ENCODE measurements around the gene NFIA.

The NFIA gene

GRCh38 chr1:61432616-61433388 is 350.4 kb downstream of the NFIA start:
- no peaks in the 10 kb centered on the region for H3K36me3 ChIP-seq (ENCODE audit: control insufficient read depth, insufficient read depth, low read length)
- H3K4me3 ChIP-seq (ENCODE audit: low read length), result no peak overlapping the region
- DNase-seq (ENCODE audit: low read depth, low spot score), result no peak
- no peaks in the 10 kb centered on the region for H3K9me3 ChIP-seq (ENCODE audit: control insufficient read depth, insufficient read depth, low read length)
- WGBS (ENCODE audit: insufficient coverage, insufficient read length), result no CpG with 5 or more reads among the region's 7 CpGs
- H3K27ac ChIP-seq (ENCODE audit: low read length), result no peak overlapping the region
- H3K27me3 ChIP-seq (ENCODE audit: control insufficient read depth, insufficient read depth, low read length), result no peaks in the 10 kb centered on the region
- H3K4me1 ChIP-seq (ENCODE audit: control insufficient read depth, insufficient read depth, low read length), result no peaks in the 10 kb centered on the region

DNA sequence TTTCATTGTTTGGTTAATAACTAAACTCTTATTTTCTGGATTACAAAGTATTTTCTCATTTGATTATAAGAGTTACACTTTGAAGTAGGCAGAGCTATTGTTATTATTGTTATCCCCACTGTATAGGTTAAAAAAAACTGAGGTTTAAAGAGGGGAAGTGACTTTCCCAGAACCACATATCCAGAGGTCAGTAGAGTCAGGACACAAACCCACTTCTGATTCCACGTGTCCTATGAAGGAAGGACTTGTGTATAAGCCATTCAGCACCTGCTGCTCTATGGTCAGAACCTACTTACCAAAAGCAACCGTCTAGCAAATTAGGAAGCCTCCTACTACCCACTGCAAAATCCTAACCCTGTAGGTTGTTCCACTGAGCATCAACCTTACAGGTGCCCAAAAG is 351.3 kb downstream of the NFIA start:
- no peak for DNase-seq (ENCODE audit: low read depth, low spot score)
- Histone ChIP-seq H3K4me3 (ENCODE audit: low read length) (no peak overlapping the region), H3K27me3 (ENCODE audit: control insufficient read depth, insufficient read depth, low read length) (no peaks in the 10 kb centered on the region), H3K36me3 (ENCODE audit: control insufficient read depth, insufficient read depth, low read length) (no peaks in the 10 kb centered on the region), H3K4me1 (ENCODE audit: control insufficient read depth, insufficient read depth, low read length) (no peaks in the 10 kb centered on the region), H3K9me3 (ENCODE audit: control insufficient read depth, insufficient read depth, low read length) (no peaks in the 10 kb centered on the region), H3K27ac (ENCODE audit: low read length) (no peak overlapping the region)
- WGBS (ENCODE audit: insufficient coverage, insufficient read length), result no CpG with 5 or more reads among the region's 2 CpGs

DNA sequence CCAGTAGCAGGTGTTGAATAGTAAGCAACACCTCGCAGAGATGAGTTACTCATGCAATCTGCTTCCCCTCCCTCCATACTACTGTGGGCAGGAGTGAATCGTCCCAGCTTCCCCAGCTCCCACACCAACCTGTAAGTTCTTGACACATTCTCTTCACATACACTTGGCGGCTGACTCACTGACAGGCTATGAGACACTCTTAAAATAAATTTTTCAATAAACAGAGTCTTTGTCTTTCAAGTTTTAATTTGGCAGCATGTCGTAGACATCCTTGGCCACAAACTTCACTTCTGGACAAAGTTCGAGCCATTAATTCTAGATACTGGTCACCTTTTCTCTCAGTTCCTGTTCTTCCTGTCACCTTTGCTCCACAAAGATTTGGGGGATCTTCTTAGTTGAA is 351.9 kb downstream of the NFIA start:
- no CpG with 5 or more reads among the region's 5 CpGs for WGBS (ENCODE audit: insufficient coverage, insufficient read length)
- DNase-seq (ENCODE audit: low read depth, low spot score), result no peak
- no peaks in the 10 kb centered on the region for H3K9me3 ChIP-seq (ENCODE audit: control insufficient read depth, insufficient read depth, low read length)

GRCh38 chr1:61435226-61435625 is 352.9 kb downstream of the NFIA start:
- Histone ChIP-seq H3K27me3 (ENCODE audit: control insufficient read depth, insufficient read depth, low read length) (no peaks in the 10 kb centered on the region), H3K4me3 (ENCODE audit: low read length) (no peak overlapping the region), H3K9me3 (ENCODE audit: control insufficient read depth, insufficient read depth, low read length) (no peaks in the 10 kb centered on the region), H3K36me3 (ENCODE audit: control insufficient read depth, insufficient read depth, low read length) (no peaks in the 10 kb centered on the region), H3K4me1 (ENCODE audit: control insufficient read depth, insufficient read depth, low read length) (no peaks in the 10 kb centered on the region), H3K27ac (ENCODE audit: low read length) (no peak overlapping the region)
- no CpG with 5 or more reads among the region's 5 CpGs for WGBS (ENCODE audit: insufficient coverage, insufficient read length)
- DNase-seq (ENCODE audit: low read depth, low spot score), result no peak

More for the DNA sequence above, 351.9 kb downstream of the NFIA start:
- Histone ChIP-seq H3K4me3 (ENCODE audit: low read length) (no peak overlapping the region), H3K4me1 (ENCODE audit: control insufficient read depth, insufficient read depth, low read length) (no peaks in the 10 kb centered on the region), H3K27me3 (ENCODE audit: control insufficient read depth, insufficient read depth, low read length) (no peaks in the 10 kb centered on the region), H3K27ac (ENCODE audit: low read length) (no peak overlapping the region), H3K36me3 (ENCODE audit: control insufficient read depth, insufficient read depth, low read length) (no peaks in the 10 kb centered on the region)

DNA sequence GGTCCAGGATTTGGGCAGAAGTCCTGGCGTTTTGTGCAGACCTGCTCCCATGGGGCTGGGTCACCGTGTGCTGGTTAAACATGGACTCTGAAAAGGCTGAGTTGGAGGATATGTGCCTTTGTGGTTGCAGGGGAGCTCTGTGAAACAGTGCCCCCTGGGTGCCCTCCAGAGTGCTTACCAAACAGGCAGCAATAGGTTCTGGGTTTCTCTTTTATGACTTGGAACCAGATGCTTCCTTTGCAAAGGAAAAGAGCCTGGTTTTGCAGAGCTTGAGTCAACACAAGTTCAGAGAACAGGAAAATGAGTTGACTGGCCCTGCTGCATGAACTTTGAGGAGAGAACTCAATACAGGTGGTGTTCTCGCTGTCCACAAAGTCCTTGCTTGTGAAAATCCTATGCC is 353.7 kb downstream of the NFIA start:
- Histone ChIP-seq H3K36me3 (ENCODE audit: control insufficient read depth, insufficient read depth, low read length) (no peaks in the 10 kb centered on the region), H3K9me3 (ENCODE audit: control insufficient read depth, insufficient read depth, low read length) (no peaks in the 10 kb centered on the region), H3K4me1 (ENCODE audit: control insufficient read depth, insufficient read depth, low read length) (no peaks in the 10 kb centered on the region), H3K27me3 (ENCODE audit: control insufficient read depth, insufficient read depth, low read length) (no peaks in the 10 kb centered on the region), H3K27ac (ENCODE audit: low read length) (no peak overlapping the region), H3K4me3 (ENCODE audit: low read length) (no peak overlapping the region)
- no CpG with 5 or more reads among the region's 3 CpGs for WGBS (ENCODE audit: insufficient coverage, insufficient read length)
- no peak for DNase-seq (ENCODE audit: low read depth, low spot score)

GRCh38 chr1:61436491-61437120 is 354.2 kb downstream of the NFIA start:
- Histone ChIP-seq H3K4me1 (ENCODE audit: control insufficient read depth, insufficient read depth, low read length) (no peaks in the 10 kb centered on the region), H3K27me3 (ENCODE audit: control insufficient read depth, insufficient read depth, low read length) (no peaks in the 10 kb centered on the region), H3K9me3 (ENCODE audit: control insufficient read depth, insufficient read depth, low read length) (no peaks in the 10 kb centered on the region), H3K27ac (ENCODE audit: low read length) (no peak overlapping the region), H3K36me3 (ENCODE audit: control insufficient read depth, insufficient read depth, low read length) (no peaks in the 10 kb centered on the region), H3K4me3 (ENCODE audit: low read length) (no peak overlapping the region)
- DNase-seq (ENCODE audit: low read depth, low spot score), result no peak
- WGBS (ENCODE audit: insufficient coverage, insufficient read length), result no CpG with 5 or more reads among the region's 5 CpGs

DNA sequence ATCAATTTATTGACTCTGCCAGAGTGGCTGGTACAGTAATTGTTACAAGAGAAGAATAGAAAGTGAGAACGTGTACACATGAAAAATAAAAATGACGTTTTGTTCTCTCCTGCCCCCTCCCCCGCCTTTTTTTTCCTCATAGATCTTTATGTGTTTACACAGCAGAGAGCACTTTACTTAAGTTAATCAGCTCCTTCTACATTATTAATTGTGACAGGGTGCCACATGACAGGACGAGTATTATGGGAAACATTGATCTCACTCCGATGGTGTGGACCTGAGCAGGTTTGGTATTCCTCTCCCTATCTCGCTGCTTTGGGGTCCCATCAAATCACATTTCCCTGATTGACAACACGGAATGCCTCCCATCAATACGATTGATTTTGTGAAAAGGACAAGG is 356.9 kb downstream of the NFIA start:
- no CpG with 5 or more reads among the region's 8 CpGs for WGBS (ENCODE audit: insufficient coverage, insufficient read length)
- H3K36me3 ChIP-seq (ENCODE audit: control insufficient read depth, insufficient read depth, low read length), result no peaks in the 10 kb centered on the region
- H3K4me1 ChIP-seq (ENCODE audit: control insufficient read depth, insufficient read depth, low read length), result peaks cover 3% of the 10 kb centered on the region; the same call in 1 of the 2 replicates
- H3K4me3 ChIP-seq (ENCODE audit: low read length), result no peak overlapping the region
- no peak overlapping the region for H3K27ac ChIP-seq (ENCODE audit: low read length)
- H3K9me3 ChIP-seq (ENCODE audit: control insufficient read depth, insufficient read depth, low read length), result no peaks in the 10 kb centered on the region
- DNase-seq (ENCODE audit: low read depth, low spot score), result no peak
- H3K27me3 ChIP-seq (ENCODE audit: control insufficient read depth, insufficient read depth, low read length), result no peaks in the 10 kb centered on the region

DNA sequence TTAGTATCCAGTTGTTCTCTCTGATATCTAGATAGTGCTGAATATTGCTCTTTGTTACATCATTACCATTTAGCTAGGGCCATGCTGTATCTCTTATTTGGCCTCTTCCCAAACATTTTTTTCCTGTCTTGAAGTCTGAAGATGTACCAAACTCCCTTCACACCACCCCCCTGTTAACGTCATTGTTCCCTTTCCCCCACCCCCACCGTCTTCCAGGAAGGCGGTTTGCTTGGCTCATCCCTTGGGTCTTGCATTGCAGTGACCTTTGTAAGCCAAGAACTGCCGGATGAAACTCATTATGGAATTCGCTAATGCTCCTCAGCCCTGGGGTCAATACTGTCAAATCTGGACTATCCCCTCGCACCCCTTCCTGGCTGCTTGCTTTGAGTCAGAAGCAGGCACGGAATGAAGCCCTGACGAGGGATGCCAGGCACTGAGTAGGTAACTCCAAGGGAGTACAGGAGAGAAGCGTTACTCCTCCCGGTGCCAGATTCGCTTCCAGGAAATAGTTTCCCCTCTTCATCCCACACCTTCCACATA is 359.4 kb downstream of the NFIA start:
- DNase-seq (ENCODE audit: low read depth, low spot score), result no peak
- Histone ChIP-seq H3K4me1 (ENCODE audit: control insufficient read depth, insufficient read depth, low read length) (peaks cover 3% of the 10 kb centered on the region; the same call in 1 of the 2 replicates), H3K36me3 (ENCODE audit: control insufficient read depth, insufficient read depth, low read length) (no peaks in the 10 kb centered on the region), H3K4me3 (ENCODE audit: low read length) (no peak overlapping the region), H3K9me3 (ENCODE audit: control insufficient read depth, insufficient read depth, low read length) (no peaks in the 10 kb centered on the region), H3K27ac (ENCODE audit: low read length) (no peak overlapping the region), H3K27me3 (ENCODE audit: control insufficient read depth, insufficient read depth, low read length) (no peaks in the 10 kb centered on the region)
- no CpG with 5 or more reads among the region's 11 CpGs for WGBS (ENCODE audit: insufficient coverage, insufficient read length)

GRCh38 chr1:61442544-61442943 is 360.2 kb downstream of the NFIA start:
- Histone ChIP-seq H3K27ac (ENCODE audit: low read length) (no peak overlapping the region), H3K4me1 (ENCODE audit: control insufficient read depth, insufficient read depth, low read length) (peaks cover 3% of the 10 kb centered on the region; the same call in 1 of the 2 replicates), H3K9me3 (ENCODE audit: control insufficient read depth, insufficient read depth, low read length) (no peaks in the 10 kb centered on the region), H3K27me3 (ENCODE audit: control insufficient read depth, insufficient read depth, low read length) (no peaks in the 10 kb centered on the region), H3K4me3 (ENCODE audit: low read length) (no peak overlapping the region), H3K36me3 (ENCODE audit: control insufficient read depth, insufficient read depth, low read length) (no peaks in the 10 kb centered on the region)
- WGBS (ENCODE audit: insufficient coverage, insufficient read length), result no CpG with 5 or more reads among the region's 2 CpGs
- no peak for DNase-seq (ENCODE audit: low read depth, low spot score)

- Histone ChIP-seq H3K4me1 (ENCODE audit: control insufficient read depth, insufficient read depth, low read length) (peaks cover 3% of the 10 kb centered on the region; the same call in 1 of the 2 replicates), H3K27ac (ENCODE audit: low read length) (no peak overlapping the region), H3K27me3 (ENCODE audit: control insufficient read depth, insufficient read depth, low read length) (no peaks in the 10 kb centered on the region), H3K9me3 (ENCODE audit: control insufficient read depth, insufficient read depth, low read length) (no peaks in the 10 kb centered on the region), H3K36me3 (ENCODE audit: control insufficient read depth, insufficient read depth, low read length) (no peaks in the 10 kb centered on the region), H3K4me3 (ENCODE audit: low read length) (no peak overlapping the region)
- DNase-seq (ENCODE audit: low read depth, low spot score), result no peak
- no CpG with 5 or more reads among the region's 5 CpGs for WGBS (ENCODE audit: insufficient coverage, insufficient read length)
Measured at GRCh38 chr1:61444288-61444687, 361.9 kb downstream of the NFIA start.
